Nephron (organoid): ENCODE measurements around the gene TENT5A.

Experiments used
- H3K27ac Mint-ChIP-seq, 3 experiments: 2 replicates each; pipeline ENCODE4 v1.8.0; 2020; ENCODE audit warnings: mixed read lengths in 3 of 3, mild to moderate bottlenecking in 2 of 3, moderate library complexity in 1 of 3
- H3K27me3 Mint-ChIP-seq: 2 replicates; pipeline ENCODE4 v1.8.0; 2021; ENCODE audit warnings: low read depth, mild to moderate bottlenecking, moderate library complexity, mixed read lengths
- H3K36me3 Mint-ChIP-seq: 2 replicates; pipeline ENCODE4 v1.8.0; 2020; ENCODE audit warnings: low read depth, mixed read lengths
- H3K4me1 Mint-ChIP-seq: 2 replicates; pipeline ENCODE4 v1.8.0; 2020; ENCODE audit warnings: mixed read lengths
- H3K4me3 Mint-ChIP-seq, 3 experiments: 2 replicates each; pipeline ENCODE4 v1.8.0; 2020; ENCODE audit warnings: mild to moderate bottlenecking in 3 of 3, mixed read lengths in 3 of 3, moderate library complexity in 2 of 3
- H3K9me3 Mint-ChIP-seq: 2 replicates; pipeline ENCODE4 v1.8.0; 2020; ENCODE audit warnings: mixed read lengths
- TF ChIP-seq, protein P1 (sequence below), 3 experiments: fragments of 200-600 bp; sonication (generic); IDR thresholded peaks; one replicate each; pipeline ENCODE4 v1.5.0; 2021; ENCODE audit warnings: antibody characterized with exemption in 3 of 3; ENCODE audit not compliant: unreplicated experiment in 3 of 3

The TENT5A gene

DNA sequence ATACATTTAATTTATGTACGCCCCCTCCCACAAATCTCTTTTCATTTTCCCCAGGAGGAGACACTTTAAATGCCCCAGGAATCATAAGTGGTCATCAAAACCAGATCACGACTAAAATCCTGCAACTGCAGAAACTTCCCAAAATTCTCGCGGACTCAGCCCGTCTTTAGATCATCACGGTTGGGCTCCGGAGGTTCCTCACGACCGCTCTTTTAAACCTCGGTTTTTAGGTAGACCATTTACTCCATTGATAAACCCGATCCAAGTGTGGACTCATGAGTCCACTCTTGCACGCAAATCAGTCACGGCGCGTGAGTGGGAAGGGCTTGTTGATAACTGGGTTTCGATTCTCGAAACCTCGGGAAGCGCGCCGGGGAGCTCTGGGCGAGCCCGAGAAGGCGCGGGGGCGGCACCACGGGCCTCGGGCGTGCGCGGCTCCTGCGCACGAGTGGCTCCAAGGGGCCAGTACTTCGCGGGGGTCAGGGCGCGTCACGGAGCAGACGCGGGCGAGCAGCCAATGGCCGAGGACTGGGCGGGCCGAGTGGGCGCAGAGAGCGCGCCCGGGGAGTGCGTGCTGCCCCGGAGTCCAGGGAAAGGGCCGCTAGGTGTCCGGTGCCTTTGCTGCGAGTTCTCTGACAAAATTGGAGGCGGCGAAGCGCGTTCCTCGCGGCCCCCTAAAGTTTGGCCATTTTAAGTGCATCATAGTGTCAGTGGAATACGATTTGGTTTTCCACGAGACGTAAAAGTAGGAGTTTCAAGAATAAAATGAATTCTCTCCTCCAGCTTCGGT, 635 bp upstream of the TENT5A start:
- TF ChIP-seq, protein P1, sequence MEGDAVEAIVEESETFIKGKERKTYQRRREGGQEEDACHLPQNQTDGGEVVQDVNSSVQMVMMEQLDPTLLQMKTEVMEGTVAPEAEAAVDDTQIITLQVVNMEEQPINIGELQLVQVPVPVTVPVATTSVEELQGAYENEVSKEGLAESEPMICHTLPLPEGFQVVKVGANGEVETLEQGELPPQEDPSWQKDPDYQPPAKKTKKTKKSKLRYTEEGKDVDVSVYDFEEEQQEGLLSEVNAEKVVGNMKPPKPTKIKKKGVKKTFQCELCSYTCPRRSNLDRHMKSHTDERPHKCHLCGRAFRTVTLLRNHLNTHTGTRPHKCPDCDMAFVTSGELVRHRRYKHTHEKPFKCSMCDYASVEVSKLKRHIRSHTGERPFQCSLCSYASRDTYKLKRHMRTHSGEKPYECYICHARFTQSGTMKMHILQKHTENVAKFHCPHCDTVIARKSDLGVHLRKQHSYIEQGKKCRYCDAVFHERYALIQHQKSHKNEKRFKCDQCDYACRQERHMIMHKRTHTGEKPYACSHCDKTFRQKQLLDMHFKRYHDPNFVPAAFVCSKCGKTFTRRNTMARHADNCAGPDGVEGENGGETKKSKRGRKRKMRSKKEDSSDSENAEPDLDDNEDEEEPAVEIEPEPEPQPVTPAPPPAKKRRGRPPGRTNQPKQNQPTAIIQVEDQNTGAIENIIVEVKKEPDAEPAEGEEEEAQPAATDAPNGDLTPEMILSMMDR (IDR thresholded peaks at IDR 0.05; ENCODE audit: unreplicated experiment in 3 of 3): no peak
- H3K27ac Mint-ChIP-seq: peak overlapping the region; percentile 91 to 97 (median 93)
- no peaks in the 10 kb centered on the region for H3K9me3 Mint-ChIP-seq
- H3K27me3 Mint-ChIP-seq: peaks cover 54% of the 10 kb centered on the region
- peaks cover 15% of the 10 kb centered on the region for H3K4me1 Mint-ChIP-seq
- peak overlapping the region; percentile 88 to 98 (median 91) for H3K4me3 Mint-ChIP-seq
- H3K36me3 Mint-ChIP-seq: no peaks in the 10 kb centered on the region

DNA sequence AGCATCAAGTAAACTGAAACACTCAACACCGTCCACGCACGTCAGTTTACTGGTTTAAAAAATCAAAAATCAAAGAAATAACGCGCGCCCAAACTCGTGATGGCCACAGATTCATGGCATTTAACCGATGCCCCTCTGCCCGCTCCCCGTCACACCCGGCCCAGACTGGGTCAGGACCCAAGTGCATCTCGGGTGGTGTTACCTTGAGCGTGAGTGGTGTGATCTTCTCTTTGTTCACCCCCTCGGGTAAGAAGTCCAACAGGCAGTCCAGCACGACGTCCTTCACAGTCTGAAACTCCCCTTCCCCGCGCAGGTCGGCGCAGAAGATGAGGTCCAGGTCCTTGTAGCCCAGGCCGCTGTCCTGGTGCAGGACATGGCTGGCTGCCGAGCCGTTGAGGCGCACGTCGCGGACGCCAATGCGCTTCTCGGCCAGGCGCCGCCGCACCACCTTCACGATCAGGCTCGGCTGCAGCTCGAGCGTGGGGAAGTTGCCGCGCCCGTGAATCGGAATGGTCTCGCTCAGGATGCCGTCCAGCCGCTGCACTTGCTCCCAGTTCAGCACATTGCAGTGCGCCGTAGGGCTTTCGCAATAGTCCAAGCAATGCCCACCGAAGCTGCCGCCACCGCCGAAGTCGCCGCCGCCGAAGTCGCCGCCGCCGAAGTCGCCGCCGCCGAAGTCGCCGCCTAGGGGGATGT, 945 bp downstream of the TENT5A start:
- H3K27me3 Mint-ChIP-seq: peaks cover 49% of the 10 kb centered on the region
- H3K4me1 Mint-ChIP-seq: peaks cover 15% of the 10 kb centered on the region
- peak overlapping the region in 2 of 3 experiments; percentile 93 to 97 for H3K27ac Mint-ChIP-seq
- peak overlapping the region; percentile 88 to 98 (median 91) for H3K4me3 Mint-ChIP-seq
- no peaks in the 10 kb centered on the region for H3K9me3 Mint-ChIP-seq
- H3K36me3 Mint-ChIP-seq: no peaks in the 10 kb centered on the region
- TF ChIP-seq, protein P1 (IDR thresholded peaks at IDR 0.05; ENCODE audit: unreplicated experiment in 3 of 3): no peak

DNA sequence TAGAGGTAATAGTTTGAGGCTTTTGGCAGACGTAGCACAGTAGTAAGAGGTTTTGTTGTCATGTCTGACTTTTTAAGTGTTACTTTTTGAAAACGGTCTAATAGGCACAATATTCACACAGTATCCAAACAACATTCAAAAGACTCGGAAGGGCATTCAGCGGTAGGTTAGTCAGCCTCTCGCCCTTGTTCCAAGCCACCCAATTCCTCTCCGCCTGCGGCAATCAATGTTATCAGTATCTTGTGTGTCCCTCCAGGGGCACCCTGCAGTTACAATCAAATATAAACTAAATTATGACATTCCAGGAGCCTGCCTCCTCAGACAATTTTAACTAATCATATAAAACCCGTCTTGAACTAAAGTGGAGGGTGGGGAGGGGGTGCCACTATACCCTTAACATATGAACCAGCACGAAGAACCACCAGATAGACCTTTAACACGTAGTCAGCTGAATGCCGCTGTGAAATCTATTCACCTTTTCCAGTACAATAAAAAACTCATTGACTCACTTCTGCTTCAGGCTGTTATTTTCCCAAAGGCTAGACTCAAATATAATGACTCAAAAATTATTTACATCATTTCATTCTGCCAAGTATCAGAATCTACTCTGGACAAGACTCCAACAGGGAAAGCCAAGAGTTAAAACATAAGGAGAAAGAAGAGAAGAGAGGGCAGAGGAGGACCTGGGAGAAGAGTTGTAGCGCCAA, 1.6 kb downstream of the TENT5A start:
- no peaks in the 10 kb centered on the region for H3K9me3 Mint-ChIP-seq
- H3K27ac Mint-ChIP-seq: peak overlapping the region; percentile 19 to 97 (median 93)
- TF ChIP-seq, protein P1 (IDR thresholded peaks at IDR 0.05; ENCODE audit: unreplicated experiment in 3 of 3): no peak
- peaks cover 49% of the 10 kb centered on the region for H3K27me3 Mint-ChIP-seq
- H3K4me1 Mint-ChIP-seq: peaks cover 15% of the 10 kb centered on the region
- no peaks in the 10 kb centered on the region for H3K36me3 Mint-ChIP-seq
- peak overlapping the region; percentile 88 to 98 (median 91) for H3K4me3 Mint-ChIP-seq

DNA sequence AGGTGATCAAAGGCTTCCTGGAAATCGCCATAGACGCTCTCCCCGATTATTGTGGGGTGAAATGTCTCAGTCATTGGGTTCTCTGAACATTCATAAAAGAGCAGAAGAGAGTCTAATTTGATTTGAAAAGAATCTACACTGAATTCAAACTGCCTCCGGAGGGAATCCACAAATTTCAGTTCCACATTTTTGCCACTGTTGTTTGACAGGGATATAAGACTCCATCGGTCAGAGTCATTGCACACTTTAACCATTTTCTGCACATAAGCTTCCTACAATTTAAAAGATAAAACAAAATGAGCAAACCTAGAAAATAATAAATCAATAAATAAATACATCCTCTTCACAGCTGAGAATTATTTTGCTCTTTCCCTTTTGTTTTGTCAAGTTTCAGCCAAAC, 2.3 kb downstream of the TENT5A start:
- Mint-ChIP-seq H3K4me3 (peak overlapping the region; percentile 88 to 98 (median 91)), H3K9me3 (no peaks in the 10 kb centered on the region), H3K27ac (peak overlapping the region in 1 of 3 experiments; percentile 97), H3K4me1 (peaks cover 15% of the 10 kb centered on the region), H3K27me3 (peaks cover 49% of the 10 kb centered on the region), H3K36me3 (no peaks in the 10 kb centered on the region)
- TF ChIP-seq, protein P1 (IDR thresholded peaks at IDR 0.05; ENCODE audit: unreplicated experiment in 3 of 3): no peak

DNA sequence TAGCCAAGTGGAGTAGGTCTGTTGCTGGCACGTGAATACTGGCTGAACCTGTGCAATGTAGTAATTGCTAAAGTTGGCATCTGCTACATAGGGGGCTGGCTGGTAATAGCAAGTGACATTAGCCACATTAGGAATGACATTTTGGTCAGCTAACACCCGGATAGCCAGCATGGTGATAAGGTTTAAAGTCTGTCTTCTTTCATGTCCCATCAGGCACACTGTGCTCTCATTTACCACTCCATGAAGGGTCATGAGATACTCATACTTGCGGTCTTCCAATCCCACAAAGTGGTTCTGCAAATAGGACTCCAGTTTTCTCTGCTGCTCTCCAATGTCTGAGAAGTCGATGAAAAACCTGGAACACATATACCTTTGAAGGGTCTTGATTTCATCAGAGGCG, 2.8 kb downstream of the TENT5A start:
- Mint-ChIP-seq H3K9me3 (no peaks in the 10 kb centered on the region), H3K4me3 (peak overlapping the region; percentile 88 to 98 (median 91)), H3K27ac (peak overlapping the region in 1 of 3 experiments; percentile 97), H3K27me3 (peaks cover 49% of the 10 kb centered on the region), H3K4me1 (peaks cover 15% of the 10 kb centered on the region), H3K36me3 (no peaks in the 10 kb centered on the region)
- TF ChIP-seq, protein P1 (IDR thresholded peaks at IDR 0.05; ENCODE audit: unreplicated experiment in 3 of 3): no peak
